Activated CD8-positive, alpha-beta memory T cell treated with anti-CD3 and anti-CD28 coated beads for 48 hours (primary cell): ENCODE results near the gene OBSL1.

ENCODE experiments used
- DNase-seq, 3 experiments: peaks; one replicate each; pipeline ENCODE4 v3.0.0-alpha.2; 2020; ENCODE audit warnings: low read depth in 2 of 3, low spot score in 2 of 3

Gene OBSL1

GRCh38 chr2:219515874-219516629 lies 55.3 kb downstream of the OBSL1 start:
- DNase-seq: no peak

GRCh38 chr2:219514836-219515235 lies 56.5 kb downstream of the OBSL1 start:
- DNase-seq: no peak

GRCh38 chr2:219514196-219514761 lies 57.1 kb downstream of the OBSL1 start, which contains the start of gene ASIC4:
TSS of gene ASIC4 (plus strand) at chr2:219514482. CDS start at chr2:219514725, 243 bp downstream.
- DNase-seq: no peak

GRCh38 chr2:219513787-219514186 lies 57.6 kb downstream of the OBSL1 start:
- DNase-seq: no peak

- DNase-seq: no peak
Measured at GRCh38 chr2:219512524-219513216, 58.7 kb downstream of the OBSL1 start.

GRCh38 chr2:219511547-219512325 lies 59.6 kb downstream of the OBSL1 start:
- no peak for DNase-seq

GRCh38 chr2:219510512-219511135 lies 60.7 kb downstream of the OBSL1 start:
- DNase-seq: no peak

- peak in 1 of 3 experiments; percentile 12 for DNase-seq
Measured at GRCh38 chr2:219509780-219510511, 61.4 kb downstream of the OBSL1 start.

GRCh38 chr2:219508971-219509779 lies 62.2 kb downstream of the OBSL1 start:
- no peak for DNase-seq

GRCh38 chr2:219508444-219508734 lies 63.0 kb downstream of the OBSL1 start:
- no peak for DNase-seq

- DNase-seq: no peak
Measured at GRCh38 chr2:219507581-219508443, 63.5 kb downstream of the OBSL1 start.

- no peak for DNase-seq
Measured at GRCh38 chr2:219506802-219507526, 64.4 kb downstream of the OBSL1 start.

GRCh38 chr2:219506153-219506801 lies 65.1 kb downstream of the OBSL1 start:
- no peak for DNase-seq

- no peak for DNase-seq
Measured at GRCh38 chr2:219505585-219505984, 65.8 kb downstream of the OBSL1 start.

GRCh38 chr2:219502618-219503017 lies 68.7 kb downstream of the OBSL1 start:
- DNase-seq: no peak

- DNase-seq: no peak
Measured at GRCh38 chr2:219501849-219502248, 69.5 kb downstream of the OBSL1 start.
